Measurements from ENCODE around the gene GALNT2.

GALNT2 gene

GRCh38 chr1:230310381-230311163, 243.5 kb downstream of the GALNT2 start:
- peak; percentile 91 for DNase-seq

GRCh38 chr1:230312676-230313075, 245.6 kb downstream of the GALNT2 start:
- no peak for DNase-seq

- DNase-seq = no peak
Observed at GRCh38 chr1:230313453-230314141, 246.6 kb downstream of the GALNT2 start.

GRCh38 chr1:230314142-230314470, 247.1 kb downstream of the GALNT2 start:
- no peak for DNase-seq

GRCh38 chr1:230315099-230315498, 248.1 kb downstream of the GALNT2 start:
- no peak for DNase-seq

GRCh38 chr1:230316864-230317745, 250.1 kb downstream of the GALNT2 start:
- no peak for DNase-seq

GRCh38 chr1:230317823-230318819, 251.1 kb downstream of the GALNT2 start:
- DNase-seq = no peak

GRCh38 chr1:230319014-230319747, 252.1 kb downstream of the GALNT2 start:
- DNase-seq = no peak

- DNase-seq = no peak
Observed at GRCh38 chr1:230320804-230321203, 253.8 kb downstream of the GALNT2 start.

GRCh38 chr1:230321341-230321740, 254.3 kb downstream of the GALNT2 start:
- DNase-seq = no peak

GRCh38 chr1:230321741-230322420, 254.8 kb downstream of the GALNT2 start:
- no peak for DNase-seq

- DNase-seq = no peak
Observed at GRCh38 chr1:230322421-230322756, 255.4 kb downstream of the GALNT2 start.

- no peak for DNase-seq
Observed at GRCh38 chr1:230322967-230323547, 256.0 kb downstream of the GALNT2 start.

GRCh38 chr1:230323686-230324085, 256.6 kb downstream of the GALNT2 start:
- DNase-seq = no peak

- DNase-seq = peak; percentile 19
Observed at GRCh38 chr1:230326971-230327891, 260.2 kb downstream of the GALNT2 start.

GRCh38 chr1:230327892-230328284, 260.9 kb downstream of the GALNT2 start:
- DNase-seq = no peak

- no peak for DNase-seq
Observed at GRCh38 chr1:230328342-230329015, 261.4 kb downstream of the GALNT2 start.

- DNase-seq = no peak
Observed at GRCh38 chr1:230330157-230330556, 263.1 kb downstream of the GALNT2 start.

Data from midbrain (tissue), 1 donor.